GM06990 (cell line): ENCODE measurements around the gene USP31.

Source experiments
- DNase-seq: peaks from one replicate; pipeline ENCODE4 v3.0.0-alpha.2; 2011; ENCODE audit not compliant: insufficient read length; ENCODE audit errors: extremely low read depth
- H3K27me3 ChIP-seq: replicated peaks from 2 replicates; pipeline ENCODE4 v1.6.0; 2011; ENCODE audit warnings: low read length; ENCODE audit not compliant: control insufficient read depth, insufficient read depth
- H3K36me3 ChIP-seq: 2 replicates; pipeline ENCODE4 v1.5.1; 2011; ENCODE audit warnings: low read length; ENCODE audit not compliant: control insufficient read depth, insufficient read depth
- H3K4me3 ChIP-seq: replicated peaks from 2 replicates; pipeline ENCODE4 v1.5.1; 2011; ENCODE audit warnings: low read depth, mild to moderate bottlenecking, control low read depth, low read length
- TF ChIP-seq, protein P1 (sequence below): IDR thresholded peaks from 2 replicates; pipeline ENCODE4 v1.5.1; 2011; ENCODE audit warnings: low read length, control low read depth, mild to moderate bottlenecking, inconsistent platforms; ENCODE audit not compliant: insufficient read depth, poor library complexity, severe bottlenecking

The USP31 gene

DNA sequence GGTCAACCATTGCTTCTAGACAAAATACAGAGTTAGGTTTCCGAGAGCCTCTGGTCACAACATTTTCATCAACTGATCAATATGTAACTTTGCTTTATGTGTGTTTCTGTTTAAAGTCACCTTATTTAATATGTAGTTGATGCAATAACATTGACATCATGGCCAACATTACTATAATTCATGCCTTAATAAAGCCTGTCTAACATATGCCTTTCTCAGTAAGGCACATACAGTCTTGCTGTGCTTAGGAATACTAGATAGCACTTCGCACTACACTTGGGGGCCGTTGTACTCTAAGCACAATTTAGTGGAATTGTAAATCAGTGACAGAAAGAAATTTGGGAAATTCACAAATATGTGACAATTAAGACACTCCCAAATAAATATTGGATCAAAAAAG, 23.7 kb upstream of the USP31 start:
- H3K36me3 ChIP-seq, result no peaks in the 10 kb centered on the region
- H3K27me3 ChIP-seq, result no peaks in the 10 kb centered on the region; the same call in 1 of the 2 replicates
- no peak overlapping the region for H3K4me3 ChIP-seq
- TF ChIP-seq, protein P1, sequence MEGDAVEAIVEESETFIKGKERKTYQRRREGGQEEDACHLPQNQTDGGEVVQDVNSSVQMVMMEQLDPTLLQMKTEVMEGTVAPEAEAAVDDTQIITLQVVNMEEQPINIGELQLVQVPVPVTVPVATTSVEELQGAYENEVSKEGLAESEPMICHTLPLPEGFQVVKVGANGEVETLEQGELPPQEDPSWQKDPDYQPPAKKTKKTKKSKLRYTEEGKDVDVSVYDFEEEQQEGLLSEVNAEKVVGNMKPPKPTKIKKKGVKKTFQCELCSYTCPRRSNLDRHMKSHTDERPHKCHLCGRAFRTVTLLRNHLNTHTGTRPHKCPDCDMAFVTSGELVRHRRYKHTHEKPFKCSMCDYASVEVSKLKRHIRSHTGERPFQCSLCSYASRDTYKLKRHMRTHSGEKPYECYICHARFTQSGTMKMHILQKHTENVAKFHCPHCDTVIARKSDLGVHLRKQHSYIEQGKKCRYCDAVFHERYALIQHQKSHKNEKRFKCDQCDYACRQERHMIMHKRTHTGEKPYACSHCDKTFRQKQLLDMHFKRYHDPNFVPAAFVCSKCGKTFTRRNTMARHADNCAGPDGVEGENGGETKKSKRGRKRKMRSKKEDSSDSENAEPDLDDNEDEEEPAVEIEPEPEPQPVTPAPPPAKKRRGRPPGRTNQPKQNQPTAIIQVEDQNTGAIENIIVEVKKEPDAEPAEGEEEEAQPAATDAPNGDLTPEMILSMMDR, result no peak
- no peak for DNase-seq

DNA sequence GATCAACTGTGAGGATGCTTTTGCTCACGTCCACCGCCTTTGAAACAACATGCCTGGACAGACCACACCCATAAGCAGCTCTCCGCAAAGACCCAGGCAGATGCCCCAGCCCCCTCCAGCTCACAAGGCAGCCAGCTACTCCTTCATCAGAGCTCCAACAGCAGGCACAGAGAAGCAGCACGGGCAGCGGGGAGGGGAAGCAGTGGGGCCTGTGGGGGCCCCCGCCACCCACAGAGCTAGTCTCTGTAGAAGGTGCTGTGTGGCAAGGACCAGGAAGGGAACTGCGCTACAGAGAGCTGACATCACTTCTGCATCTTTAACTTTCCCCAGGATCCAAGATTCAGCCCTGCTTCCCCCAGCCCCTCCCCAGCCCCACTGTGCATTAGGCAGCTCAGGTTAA, 23.3 kb upstream of the USP31 start:
- TF ChIP-seq, protein P1, result no peak
- Histone ChIP-seq H3K27me3 (no peaks in the 10 kb centered on the region; the same call in 1 of the 2 replicates), H3K4me3 (no peak overlapping the region), H3K36me3 (no peaks in the 10 kb centered on the region)
- no peak for DNase-seq

DNA sequence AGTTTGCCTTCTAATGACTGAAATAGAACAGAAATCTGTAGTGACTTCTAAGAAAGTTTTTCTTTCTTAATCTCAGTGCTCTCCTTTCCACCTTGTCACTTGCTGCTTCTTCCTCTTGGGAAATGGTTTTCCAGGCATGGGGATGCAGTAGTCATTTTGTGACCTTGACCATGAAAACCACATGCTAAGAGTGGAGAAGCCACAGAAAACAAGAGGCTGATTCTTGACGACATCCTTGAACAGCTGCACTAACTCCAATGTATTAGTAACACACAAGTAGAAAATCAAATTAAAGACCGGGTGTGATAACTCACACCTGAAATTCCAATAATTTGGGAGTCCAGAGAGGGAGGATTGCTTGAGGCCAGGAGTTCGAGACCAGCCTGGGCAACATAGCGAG, 15.5 kb upstream of the USP31 start:
- TF ChIP-seq, protein P1, result no peak
- H3K4me3 ChIP-seq, result no peak overlapping the region

DNA sequence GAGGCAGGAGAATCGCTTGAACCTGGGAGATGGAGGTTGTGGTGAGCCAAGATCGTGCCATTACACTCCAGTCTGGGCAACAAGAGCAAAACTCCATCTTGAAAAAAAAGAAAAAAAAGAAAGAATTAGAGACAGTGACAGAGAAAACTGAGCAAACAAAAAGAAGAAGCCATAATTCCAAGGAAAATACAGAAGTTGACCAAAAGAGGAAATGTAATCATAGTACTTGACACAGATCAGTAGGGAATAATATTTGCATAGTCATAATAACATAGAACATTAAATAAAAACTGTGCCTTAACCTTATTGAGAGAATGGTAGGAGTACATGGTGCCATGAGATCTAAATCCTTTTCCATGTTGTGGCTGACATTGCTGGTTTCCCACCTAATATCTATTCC, 14.7 kb upstream of the USP31 start:
- TF ChIP-seq, protein P1, result no peak
- DNase-seq, result no peak
- Histone ChIP-seq H3K4me3 (no peak overlapping the region), H3K27me3 (no peaks in the 10 kb centered on the region), H3K36me3 (no peaks in the 10 kb centered on the region)

More for the DNA sequence above, 15.5 kb upstream of the USP31 start:
- Histone ChIP-seq H3K27me3 (no peaks in the 10 kb centered on the region), H3K36me3 (no peaks in the 10 kb centered on the region)
- DNase-seq, result no peak

DNA sequence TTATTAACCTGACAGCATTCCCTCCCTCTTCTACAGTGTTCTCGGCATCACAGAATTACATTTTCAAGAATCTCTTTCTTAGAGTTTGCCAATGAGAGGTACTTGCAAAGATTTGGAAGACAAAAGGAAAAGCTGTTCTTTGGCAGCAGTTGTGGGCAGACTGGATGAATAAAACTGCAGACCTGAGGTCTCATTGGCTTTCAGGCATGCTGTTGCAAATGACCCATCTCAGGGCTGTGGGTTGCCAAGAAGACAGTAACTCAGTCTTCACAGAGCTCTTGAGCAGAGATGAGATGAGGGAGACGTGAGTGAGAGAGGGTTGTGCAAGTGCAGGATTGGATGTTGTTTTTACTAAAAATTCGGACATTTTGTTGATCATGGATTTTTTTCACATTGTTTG, 11.3 kb upstream of the USP31 start:
- H3K27me3 ChIP-seq, result no peaks in the 10 kb centered on the region
- no peak for DNase-seq
- H3K4me3 ChIP-seq, result no peak overlapping the region
- H3K36me3 ChIP-seq, result no peaks in the 10 kb centered on the region
- TF ChIP-seq, protein P1, result no peak

DNA sequence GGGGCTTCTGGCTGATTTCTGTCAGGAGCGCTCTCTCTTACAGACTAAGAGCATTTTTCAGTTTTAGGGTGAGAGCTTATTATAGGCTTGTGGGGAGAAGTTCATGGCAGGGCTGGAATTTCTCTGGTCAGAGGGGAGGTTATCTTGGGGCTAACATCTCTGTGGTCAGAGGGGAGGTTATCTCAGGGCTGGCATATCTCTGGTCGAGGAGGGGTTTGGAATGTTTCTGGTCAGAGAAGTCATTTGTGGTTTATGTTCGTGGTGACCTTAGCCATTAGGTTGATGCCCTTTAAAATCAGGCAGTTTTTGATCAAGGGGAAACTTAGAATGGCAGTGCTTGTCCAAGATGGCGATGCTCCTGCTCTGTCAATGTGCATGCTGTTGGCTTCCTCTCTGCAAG, 10.8 kb upstream of the USP31 start:
- no peak for DNase-seq
- H3K4me3 ChIP-seq, result no peak overlapping the region
- TF ChIP-seq, protein P1, result no peak

More for the DNA sequence above, 10.8 kb upstream of the USP31 start:
- Histone ChIP-seq H3K27me3 (no peaks in the 10 kb centered on the region), H3K36me3 (no peaks in the 10 kb centered on the region)
